Measurements from ENCODE around the gene NDUFS1. TPM values are rescaled to one million over a fixed set of nuclear protein-coding genes. Genes with fewer than 3 reads are reported as not detected.

Gene NDUFS1
- total RNA-seq, 1 experiment from 2014 or later, result 102 TPM

- H2BK15ac ChIP-seq (ENCODE audit: low read depth, low read length), result no peak overlapping the region
- no peaks in the 10 kb centered on the region for H3K27me3 ChIP-seq (ENCODE audit: insufficient read depth, low read length)
- Mint-ChIP-seq H3K36me3 (ENCODE audit: insufficient read depth in 1 of 3, low read depth in 3 of 3) (no peaks in the 10 kb centered on the region), H3K27ac (peak overlapping the region in 1 of 3 experiments; percentile 87; a peak in 1 of 7 replicates), H3K27me3 (ENCODE audit: low read depth) (no peaks in the 10 kb centered on the region), H3K9me3 (no peaks in the 10 kb centered on the region), H3K4me1 (peaks cover 14 to 16% of the 10 kb centered on the region in 2 experiments), H3K4me3 (no peak overlapping the region)
- H3K56ac ChIP-seq (ENCODE audit: insufficient read length, low read depth, low read length), result no peak overlapping the region
- H3K9ac ChIP-seq (ENCODE audit: extremely low read depth, insufficient read length, low read length), result no peak overlapping the region
- WGBS (ENCODE audit: extremely low coverage, insufficient read length, low lambda C conversion rate), result no CpG with 5 or more reads among the region's 5 CpGs
- H2BK12ac ChIP-seq (ENCODE audit: insufficient read length, low read depth, low read length), result no peak overlapping the region
- H4K91ac ChIP-seq (ENCODE audit: insufficient read length, low read depth, low read length), result no peak overlapping the region
- no peaks in the 10 kb centered on the region for H3K9me3 ChIP-seq (ENCODE audit: control insufficient read depth, low read depth, low read length)
- DNase-seq, result no peak
- no peak overlapping the region for H3K18ac ChIP-seq (ENCODE audit: insufficient read length, low read depth, low read length)
- no peak overlapping the region for H2BK20ac ChIP-seq (ENCODE audit: low read depth, low read length, poor library complexity, severe bottlenecking)
- no peak overlapping the region for H3K14ac ChIP-seq (ENCODE audit: insufficient read depth, low read length)
- no peaks in the 10 kb centered on the region for H3K79me2 ChIP-seq (ENCODE audit: insufficient read depth, low read length)
- no peak overlapping the region for H3K4ac ChIP-seq (ENCODE audit: low read depth, low read length)
- no peak overlapping the region for H3K27ac ChIP-seq (ENCODE audit: insufficient read length, low read depth, low read length)
- H3K4me1 ChIP-seq (ENCODE audit: insufficient read depth, low read length), result peaks cover 4% of the 10 kb centered on the region; the same call in 1 of the 2 replicates
- H4K8ac ChIP-seq (replicated peaks; ENCODE audit: insufficient read length, low read depth, low read length), result no peak overlapping the region
- H4K20me1 ChIP-seq (ENCODE audit: control insufficient read depth, insufficient read depth, insufficient read length), result no peaks in the 10 kb centered on the region
- no peak overlapping the region for H4K5ac ChIP-seq (ENCODE audit: insufficient read length, low read depth, low read length)
- no peak overlapping the region for H2BK120ac ChIP-seq (ENCODE audit: low read depth, low read length, poor library complexity, severe bottlenecking)
- H3K79me1 ChIP-seq (ENCODE audit: insufficient read depth, low read depth, low read length, poor library complexity, severe bottlenecking), result no peaks in the 10 kb centered on the region
- no peaks in the 10 kb centered on the region for H3K23me2 ChIP-seq (ENCODE audit: insufficient read length, low read depth, low read length, poor library complexity, severe bottlenecking)
- no peak overlapping the region for H2AFZ ChIP-seq (ENCODE audit: low read length)
- no peak overlapping the region for H3T11ph ChIP-seq (ENCODE audit: low read length)
- no peak overlapping the region for H3K23ac ChIP-seq (ENCODE audit: insufficient read length, low read depth, low read length)
- H2BK5ac ChIP-seq (ENCODE audit: insufficient read length, low read length), result no peak overlapping the region
- H3K4me2 ChIP-seq (ENCODE audit: insufficient read depth, insufficient read length, low read length), result no peak overlapping the region
- TF ChIP-seq CTCF (conservative IDR thresholded peaks at IDR 0.05), result no peak
- H2AK5ac ChIP-seq (ENCODE audit: insufficient read length, low read length), result no peak overlapping the region
These were observed 42.0 kb upstream of the NDUFS1 start for GRCh38 chr2:206201075-206201848.
